ENCODE results near the gene SLC25A13.

- TF ChIP-seq EZH2 (IDR thresholded peaks at IDR 0.05; ENCODE audit: low read depth, low read length, severe bottlenecking) (no peak), NRF1 (IDR thresholded peaks at IDR 0.05; ENCODE audit: low read depth, low read length) (no peak), POLR2AphosphoS5 (IDR thresholded peaks at IDR 0.05; ENCODE audit: low read depth, low read length) (no peak), CTCF (IDR thresholded peaks at IDR 0.05; ENCODE audit: control extremely low read depth in 1 of 3, insufficient read depth in 1 of 3, low read depth in 1 of 3, low read length in 3 of 3) (no peak)
Observed at GRCh38 chr7:96188174-96188581, 133.7 kb downstream of the SLC25A13 start.

Data from H1 (cell line).